Mesenteric fat pad (tissue), 1 donor: Measurements from ENCODE around the gene NR6A1. TPM values are rescaled to one million over a fixed set of nuclear protein-coding genes. Genes with fewer than 3 reads are reported as not detected.

ENCODE experiments used
- DNase-seq: peaks from one replicate; pipeline ENCODE4 v3.0.0-alpha.2; 2020; ENCODE audit warnings: low spot score
- microRNA-seq: library from miRNA; unstranded; fragments of <30 nt; microRNA quantifications from one replicate; pipeline ENCODE4 v1.2.0, GENCODE V29; 2020; ENCODE audit warnings: borderline number of aligned reads
- total RNA-seq: library from RNA; stranded (reverse); fragmentation: NEBNext Ultra II Directional; extraction: Animal tissue kit (Norgen Biotek cat#: 25700); gene quantifications from one replicate; pipeline ENCODE4 v1.2.1, GENCODE V29; 2021
- donor health status: DM: yes; HTN: yes; CAD: no.

The NR6A1 gene
- total RNA-seq, 1 donor from 2014 or later = 0.64 TPM

GRCh38 chr9:124477648-124478285 is 293.3 kb downstream of the NR6A1 start:
- no peak for DNase-seq

DNA sequence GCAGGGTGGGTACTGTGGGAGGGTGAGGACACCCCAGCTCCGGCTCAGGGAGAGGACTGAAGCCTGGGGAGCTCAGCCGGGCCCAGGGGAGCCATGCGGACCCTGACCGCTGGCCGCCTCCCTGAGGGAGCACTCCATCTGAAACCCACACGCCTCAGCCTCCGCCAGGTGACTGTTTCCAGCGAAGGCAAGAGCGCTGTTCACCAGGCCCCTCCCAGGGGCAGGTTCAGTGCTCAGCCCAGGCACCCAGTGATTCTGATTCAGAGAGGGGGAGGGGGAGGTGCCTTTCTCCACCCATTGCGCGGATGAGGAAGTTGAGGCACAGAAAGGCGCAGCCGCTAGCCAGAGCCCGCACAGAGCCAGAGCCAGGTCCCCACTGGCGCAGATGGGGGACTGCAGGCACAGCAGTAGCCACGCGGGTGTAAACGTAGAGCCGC is 293.9 kb downstream of the NR6A1 start:
- no peak for DNase-seq

DNA sequence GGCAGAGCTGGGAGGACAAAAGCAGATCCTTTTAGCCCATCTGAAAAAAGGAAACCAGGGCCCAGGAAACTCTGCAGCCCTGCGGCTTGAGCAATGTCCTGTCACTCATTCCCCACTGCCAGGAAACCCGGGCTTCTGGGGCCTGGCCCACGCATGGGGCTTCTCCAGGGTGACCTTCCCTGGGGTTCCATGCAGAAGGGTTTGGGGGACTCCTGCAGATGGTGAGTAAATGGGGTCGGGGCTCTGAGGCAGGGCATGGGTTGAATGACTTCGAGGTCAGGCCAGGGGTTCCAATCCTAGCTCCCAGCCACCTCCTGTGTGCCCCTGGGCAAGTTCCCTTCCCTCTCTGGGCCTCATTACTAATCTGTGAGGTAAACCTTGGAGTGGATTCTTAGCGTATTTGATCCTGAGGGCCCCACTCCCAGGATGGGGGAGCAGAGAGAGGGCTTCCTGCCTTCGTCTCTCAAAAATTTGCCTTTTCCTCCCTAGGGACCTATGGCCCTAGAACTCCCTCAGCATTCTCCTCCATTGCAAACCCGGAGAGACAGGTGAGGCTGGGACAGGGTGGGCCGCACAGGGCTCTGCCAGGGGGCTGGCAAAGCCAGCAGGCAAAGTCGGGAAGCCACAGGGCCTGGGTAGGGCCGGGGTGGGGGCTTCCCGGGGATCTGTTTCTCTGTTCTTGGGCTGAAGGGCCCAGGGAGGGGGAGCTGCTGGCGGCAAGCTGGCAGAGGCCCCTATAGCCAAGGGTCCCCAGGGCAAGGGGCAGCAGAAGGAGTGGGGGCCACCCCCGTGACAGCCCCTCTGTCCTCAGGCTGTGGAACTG is 295.0 kb downstream of the NR6A1 start:
- DNase-seq = no peak

DNA sequence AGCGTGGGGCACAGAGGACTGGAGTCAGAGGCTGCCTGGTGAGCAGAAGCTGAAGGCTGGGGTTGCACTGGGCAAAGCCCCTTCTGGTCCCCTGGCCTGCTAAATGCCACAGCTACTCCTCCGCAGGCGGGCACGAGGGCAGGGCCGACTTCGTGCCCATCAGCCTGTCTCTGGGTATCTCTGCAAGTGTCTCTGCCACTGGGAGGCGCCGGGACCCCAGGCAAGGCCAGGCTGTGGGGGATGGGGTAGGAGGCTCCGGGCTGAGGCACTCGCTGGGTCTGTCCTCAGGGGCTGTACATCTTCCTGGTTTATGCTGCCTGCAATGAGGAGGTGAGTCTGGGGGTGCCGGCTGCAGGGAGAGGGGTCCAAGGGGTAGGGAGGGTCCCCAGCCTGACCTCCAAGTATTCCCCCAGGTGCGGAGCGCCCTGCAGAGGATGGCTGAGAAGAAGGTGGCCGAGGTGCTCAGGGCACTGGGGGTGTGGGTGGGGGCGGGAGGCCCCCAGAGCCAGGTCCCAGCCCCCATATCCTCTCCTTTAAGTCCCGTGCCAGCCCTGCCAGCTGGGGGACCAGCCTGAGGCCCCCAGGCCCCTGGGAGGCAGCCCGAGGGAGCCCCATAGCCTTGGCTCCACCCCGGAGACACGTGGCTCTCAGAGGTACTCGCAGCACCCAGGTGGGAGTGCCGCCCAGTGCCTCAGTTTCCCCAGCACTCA is 295.8 kb downstream of the NR6A1 start:
- DNase-seq = no peak

DNA sequence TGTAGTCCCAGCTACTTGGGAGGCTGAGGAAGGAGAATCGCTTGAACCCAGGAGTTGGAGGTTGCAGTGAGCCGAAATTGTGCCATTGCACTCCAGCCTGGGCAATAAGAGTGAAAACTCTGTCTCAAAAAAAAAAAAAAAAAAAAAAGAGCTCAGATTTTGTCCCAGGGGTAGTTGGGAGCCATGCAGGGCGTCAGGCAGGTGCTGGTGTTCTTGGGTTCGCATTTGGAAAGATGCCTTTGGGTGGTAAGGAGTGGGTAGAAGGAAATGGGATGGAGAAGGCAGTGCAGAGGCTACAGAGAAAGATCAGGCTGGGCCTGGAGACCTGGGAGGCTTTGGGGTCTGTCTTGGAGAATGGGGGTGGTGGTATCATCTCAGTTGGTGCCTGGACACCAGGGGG is 297.0 kb downstream of the NR6A1 start:
- no peak for DNase-seq

GRCh38 chr9:124473310-124473709 is 297.8 kb downstream of the NR6A1 start:
- DNase-seq = no peak

- no peak for DNase-seq
Observed at GRCh38 chr9:124472770-124473169, 298.3 kb downstream of the NR6A1 start.

- no peak for DNase-seq
Observed at GRCh38 chr9:124471761-124472160, 299.4 kb downstream of the NR6A1 start.

DNA sequence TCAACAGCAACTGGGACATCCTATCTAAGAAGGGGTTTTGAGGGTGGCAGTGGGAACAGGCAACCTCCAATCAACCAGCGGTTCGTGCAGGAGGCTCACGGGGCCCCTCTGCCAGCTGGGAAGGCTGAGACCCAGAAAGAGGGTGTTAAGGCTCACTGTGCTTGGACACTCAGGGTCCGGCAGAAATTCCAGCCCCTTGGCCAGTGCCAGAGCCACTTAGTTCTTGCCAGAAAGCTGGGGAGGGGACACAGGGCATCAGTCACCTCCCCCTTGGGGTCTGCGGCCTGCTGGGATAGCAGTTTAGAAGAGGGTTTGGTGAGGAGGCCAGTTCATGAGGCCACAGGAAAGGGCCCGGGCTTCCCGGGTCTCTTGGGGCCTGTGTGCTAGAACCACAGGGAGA is 300.4 kb downstream of the NR6A1 start:
- DNase-seq = no peak

DNA sequence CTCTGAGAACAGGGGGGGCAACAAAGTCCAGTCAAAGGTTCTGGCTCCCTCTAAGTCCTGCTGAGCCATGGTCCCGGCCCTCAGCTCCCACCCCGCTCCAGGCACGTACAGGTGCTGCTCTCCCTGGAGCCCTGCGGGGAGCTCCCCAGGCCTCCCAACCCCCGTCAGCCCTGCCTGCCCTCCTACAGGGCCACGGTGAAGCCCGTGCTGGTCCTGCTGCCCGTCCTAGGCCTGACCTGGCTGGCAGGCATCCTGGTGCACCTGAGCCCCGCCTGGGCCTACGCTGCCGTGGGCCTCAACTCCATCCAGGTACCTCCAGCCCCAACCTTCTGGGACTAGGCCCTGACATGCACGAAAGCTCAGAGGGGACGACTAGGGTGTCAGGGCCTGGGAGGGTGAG is 300.8 kb downstream of the NR6A1 start:
- no peak for DNase-seq

DNA sequence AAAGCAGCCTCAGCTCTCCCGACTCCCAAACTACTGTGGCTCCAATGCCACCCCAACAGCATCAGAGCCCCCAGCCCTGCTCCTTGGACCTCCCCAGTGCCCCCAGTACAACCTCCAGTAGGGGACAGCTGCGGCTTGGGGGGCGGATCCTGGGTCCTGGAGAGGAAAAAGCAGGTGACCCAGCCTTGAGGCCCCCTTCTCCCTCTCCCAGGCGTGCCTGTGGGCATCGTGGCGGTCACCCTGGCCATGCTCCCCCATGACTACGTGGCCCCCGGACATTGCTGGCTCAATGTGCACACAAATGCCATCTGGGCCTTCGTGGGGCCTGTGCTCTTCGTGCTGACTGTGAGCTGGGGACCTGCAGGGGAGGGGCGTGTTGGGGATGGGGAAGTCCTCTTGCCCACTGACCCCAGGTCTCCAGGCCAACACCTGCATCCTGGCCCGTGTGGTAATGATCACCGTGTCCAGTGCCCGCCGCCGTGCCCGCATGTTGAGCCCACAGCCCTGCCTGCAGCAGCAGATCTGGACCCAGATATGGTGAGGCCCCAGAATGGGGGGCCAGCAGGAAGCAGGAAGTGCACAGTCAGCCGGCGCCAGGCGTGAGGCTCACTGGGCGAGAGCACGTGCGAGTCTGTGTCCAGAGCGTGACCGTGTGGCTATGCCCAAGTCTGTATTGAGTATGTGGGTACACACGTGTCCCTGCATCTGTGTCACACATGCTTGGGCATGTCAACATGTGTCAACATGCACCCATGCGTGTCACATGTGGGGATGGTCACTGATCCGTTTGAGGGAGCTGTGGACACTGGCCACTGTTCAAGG is 301.9 kb downstream of the NR6A1 start:
- no peak for DNase-seq

DNA sequence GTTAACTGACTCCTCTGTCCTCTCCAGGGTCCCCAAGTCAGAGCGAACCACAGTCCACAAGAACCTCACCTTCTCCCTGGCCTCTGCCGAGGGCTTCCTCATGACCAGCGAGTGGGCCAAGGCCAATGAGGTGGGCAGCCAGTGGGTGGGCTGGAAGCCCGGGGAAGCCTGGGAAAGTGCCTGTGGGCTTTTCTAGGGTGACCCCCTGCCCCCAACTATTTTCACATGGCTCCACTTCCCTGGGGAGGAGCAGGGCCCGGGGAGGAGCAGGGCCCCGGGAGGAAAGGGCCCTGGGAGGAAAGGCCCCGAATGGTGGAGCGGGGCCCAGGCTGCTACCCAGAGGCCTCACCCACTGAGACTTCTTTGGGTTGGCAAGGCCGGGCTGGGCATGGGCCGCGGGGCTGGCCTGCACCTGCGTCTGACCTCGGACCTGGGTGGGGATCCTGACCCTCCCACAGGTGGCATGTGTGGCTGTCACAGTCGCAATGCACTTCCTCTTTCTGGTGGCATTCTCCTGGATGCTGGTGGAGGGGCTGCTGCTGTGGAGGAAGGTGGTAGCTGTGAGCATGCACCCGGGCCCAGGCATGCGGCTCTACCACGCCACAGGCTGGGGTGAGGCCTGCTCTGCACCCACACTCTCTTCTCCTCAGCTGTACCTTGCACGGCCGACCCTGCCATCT is 302.9 kb downstream of the NR6A1 start:
- no peak for DNase-seq

DNA sequence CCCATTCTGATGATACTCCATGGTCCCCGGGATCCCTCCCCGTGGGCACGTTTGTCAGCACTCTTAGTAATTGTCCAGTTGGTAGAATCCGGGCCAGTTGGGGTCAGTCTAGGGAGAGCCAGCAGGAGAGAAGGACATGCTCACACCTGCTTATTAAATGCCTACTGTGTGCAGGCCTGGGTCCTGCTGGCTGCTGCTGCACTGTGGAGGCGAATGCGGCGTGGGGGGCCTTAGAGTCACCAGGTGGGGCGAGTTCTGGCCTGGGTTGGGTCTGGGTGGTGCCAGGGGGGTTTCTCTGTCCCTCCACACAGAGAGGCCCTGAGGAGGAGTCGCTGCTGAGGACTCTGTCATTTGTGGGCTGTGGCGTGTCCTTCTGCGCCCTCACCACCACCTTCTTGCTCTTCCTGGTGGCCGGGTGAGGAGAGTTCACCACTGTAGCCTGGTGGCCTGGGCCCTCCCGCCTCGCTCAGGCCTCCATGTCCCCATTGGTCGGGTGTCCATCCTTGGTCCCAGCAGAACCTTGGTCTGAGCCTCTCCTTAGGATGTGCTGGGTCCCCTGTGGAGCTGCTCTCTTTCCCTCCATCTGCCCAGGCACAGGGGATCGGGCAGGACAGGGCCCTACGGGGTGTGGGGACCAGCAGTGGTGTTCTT is 303.6 kb downstream of the NR6A1 start:
- no peak for DNase-seq

Small RNA genes within 50 kb of the gene (microRNA-seq; reads per million reads assigned to microRNA genes)
- 85.7 reads per million, percentile 44 among the genes with 10 or more reads in this experiment for gene MIR181A2
- gene MIR181B2 = 146 reads per million, percentile 51 among the genes with 10 or more reads in this experiment

Other genes starting within 250 kb of the NR6A1 start
- 10.7 TPM for gene OLFML2A, start 5.8 kb upstream of the NR6A1 start, total RNA-seq
- not detected for gene WDR38, start 82.1 kb upstream of the NR6A1 start, total RNA-seq
- 1,064 TPM for gene RPL35, start 90.6 kb upstream of the NR6A1 start, total RNA-seq
- gene ARPC5L, start 90.8 kb upstream of the NR6A1 start, total RNA-seq = 39.9 TPM
- gene GOLGA1, start 169.8 kb upstream of the NR6A1 start, total RNA-seq = 21.3 TPM